ENCODE measurements around the gene PARP1. TPM values are rescaled to one million over a fixed set of nuclear protein-coding genes. Genes with fewer than 3 reads are reported as not detected.
"Not testable (repeated sequence)": the region's sequence is repeated elsewhere in the genome, so short reads cannot be mapped to it uniquely, and the experiment has no call there.

Gene PARP1
- total RNA-seq, 2 donors from 2014 or later = 52.9 to 61.1 TPM

- intact Hi-C loops (cut with DNase I) = no loop called here
- DNase-seq (no peak), ATAC-seq (peak; percentile 55 to 77)
Observed at GRCh38 chr1:226363801-226364513, 43.9 kb downstream of the PARP1 start.

- no peak for ATAC-seq
- intact Hi-C loops (cut with DNase I) = no loop called here
- DNase-seq = no peak
Observed at GRCh38 chr1:226362891-226363447, 44.9 kb downstream of the PARP1 start.

- intact Hi-C loops (cut with DNase I) = no loop called here
- no peak for ATAC-seq
Observed at GRCh38 chr1:226362361-226362760, 45.5 kb downstream of the PARP1 start.

GRCh38 chr1:226360106-226360746, 47.7 kb downstream of the PARP1 start:
- no peak for ATAC-seq
- no peak for DNase-seq
- intact Hi-C loops (cut with DNase I) = no loop called here

More at GRCh38 chr1:226362361-226362760, 45.5 kb downstream of the PARP1 start:
- DNase-seq = no peak

GRCh38 chr1:226357416-226357815, 50.5 kb downstream of the PARP1 start:
- intact Hi-C loops (cut with DNase I) = no loop called here
- no peak for ATAC-seq

GRCh38 chr1:226355669-226356551, 52.0 kb downstream of the PARP1 start:
- ATAC-seq (peak; percentile 84 to 91), DNase-seq (peak; percentile 35)
- intact Hi-C loops (cut with DNase I) = no loop called here

More at GRCh38 chr1:226357416-226357815, 50.5 kb downstream of the PARP1 start:
- DNase-seq = no peak

- ATAC-seq (no peak), DNase-seq (no peak)
- intact Hi-C loops (cut with DNase I) = no loop called here
Observed at GRCh38 chr1:226355016-226355415, 52.9 kb downstream of the PARP1 start.

GRCh38 chr1:226353698-226354525, 54.0 kb downstream of the PARP1 start:
- DNase-seq (no peak), ATAC-seq (peak; percentile 13 to 36)
- intact Hi-C loops (cut with DNase I) = no loop called here

GRCh38 chr1:226351709-226352108, 56.2 kb downstream of the PARP1 start:
- intact Hi-C loops (cut with DNase I) = no loop called here
- DNase-seq = no peak
- no peak for ATAC-seq

GRCh38 chr1:226350519-226350865, 57.4 kb downstream of the PARP1 start:
- intact Hi-C loops (cut with DNase I) = no loop called here
- ATAC-seq (no peak), DNase-seq (no peak)

- DNase-seq = no peak
- intact Hi-C loops (cut with DNase I) = no loop called here
- no peak for ATAC-seq
Observed at GRCh38 chr1:226349801-226350518, 57.9 kb downstream of the PARP1 start.

GRCh38 chr1:226349081-226349480, 58.8 kb downstream of the PARP1 start:
- ATAC-seq (no peak), DNase-seq (no peak)
- intact Hi-C loops (cut with DNase I) = no loop called here

GRCh38 chr1:226344441-226345259, 63.2 kb downstream of the PARP1 start:
- intact Hi-C loops (cut with DNase I) = no loop called here
- no peak for DNase-seq

GRCh38 chr1:226342656-226343055, 65.2 kb downstream of the PARP1 start:
- DNase-seq (no peak), ATAC-seq (no peak)
- intact Hi-C loops (cut with DNase I) = no loop called here

More at GRCh38 chr1:226344441-226345259, 63.2 kb downstream of the PARP1 start:
- no peak for ATAC-seq

GRCh38 chr1:226340111-226340510, 67.8 kb downstream of the PARP1 start:
- ATAC-seq; DNase-seq; intact Hi-C loops (cut with DNase I): not testable (repeated sequence)

- intact Hi-C loops (cut with DNase I) = no loop called here
- no peak for ATAC-seq
- no peak for DNase-seq
Observed at GRCh38 chr1:226337276-226337875, 70.5 kb downstream of the PARP1 start.

- intact Hi-C loops (cut with DNase I) = no loop called here
Observed at GRCh38 chr1:226335661-226336060, 72.2 kb downstream of the PARP1 start.

More at GRCh38 chr1:226335661-226336060, 72.2 kb downstream of the PARP1 start:
- no peak for ATAC-seq
- no peak for DNase-seq

Measured in left cardiac atrium (tissue), 4 donors.